Sigmoid colon (tissue), 7 donors: ENCODE measurements around the gene NOTCH3. TPM values are rescaled to one million over a fixed set of nuclear protein-coding genes. Genes with fewer than 3 reads are reported as not detected.
A peak's percentile ranks its signal among the peaks of the same experiment; 100 is the strongest.

Experiments used
- DNase-seq: peaks from one replicate; pipeline ENCODE4 v3.0.0-alpha.2; 2019
- H3K27ac ChIP-seq, 4 donors: fragments of 200-600 bp; sonication (generic); one replicate each; pipeline ENCODE4 v1.5.1; 2016 to 2019; ENCODE audit warnings: mild to moderate bottlenecking in 1 of 4
- H3K27me3 ChIP-seq, 3 donors: fragments of 200-600 bp; sonication (generic); one replicate each; pipeline ENCODE4 v1.5.1; 2019; ENCODE audit warnings: mild to moderate bottlenecking in 1 of 3
- H3K36me3 ChIP-seq, 4 donors: fragments of 200-600 bp; sonication (generic); one replicate each; pipeline ENCODE4 v1.5.1; 2016 to 2019
- H3K4me1 ChIP-seq, 4 donors: fragments of 200-600 bp; sonication (generic); one replicate each; pipeline ENCODE4 v1.5.1; 2017 to 2019
- H3K4me3 ChIP-seq, 4 donors: fragments of 200-600 bp; sonication (generic); one replicate each; pipeline ENCODE4 v1.5.1; 2017 to 2019; ENCODE audit warnings: mild to moderate bottlenecking in 2 of 4, moderate library complexity in 1 of 4
- H3K9me3 ChIP-seq, 4 donors: fragments of 200-600 bp in 3 of 4; sonication (generic) in 3 of 4; one replicate each; pipeline versions ENCODE4 v1.5.1 to v1.6.1; 2013 to 2019
- EP300 ChIP-seq, 4 donors: sonication (generic); formaldehyde crosslinking; IDR thresholded peaks; one replicate each; pipeline ENCODE4 v1.6.1; 2017; ENCODE audit warnings: antibody characterized with exemption in 4 of 4
- POLR2A ChIP-seq, 2 donors: fragments of 450-650 bp; IDR thresholded peaks; one replicate each; pipeline ENCODE4 v1.6.1; 2016; ENCODE audit warnings: antibody characterized with exemption in 2 of 2, mild to moderate bottlenecking in 2 of 2, moderate library complexity in 2 of 2
- POLR2AphosphoS5 ChIP-seq, 4 donors: sonication (generic); formaldehyde crosslinking; IDR thresholded peaks; one replicate each; pipeline ENCODE4 v1.6.1; 2017; ENCODE audit warnings: antibody characterized with exemption in 4 of 4
- WGBS, 2 donors: extraction: QIAGEN DNeasy Blood & Tissue Kit; methylation state at CpG; one replicate each; pipeline ENCODE4 v1.1.7; 2013; 5-methylcytosine and 5-hydroxymethylcytosine counted together
- intact Hi-C: fragments of 100-400 bp; cut with DNase I; formaldehyde crosslinking; loops from one replicate; pipeline ENCODE4 v1.15.1; 2023
- polyA plus RNA-seq, 3 donors: library from polyadenylated mRNA; stranded (reverse); fragments of 200-250 nt; gene quantifications; one replicate each; pipeline ENCODE4 v1.2.3, GENCODE V29; 2013
- total RNA-seq, 4 donors: library from RNA; depleted of rRNA; stranded (reverse); fragments of >200 nt; gene quantifications; one replicate each; pipeline ENCODE4 v1.1.0, GENCODE V29; 2016
- TF ChIP-seq, protein P1 (sequence below), 4 experiments: fragments of 450-650 bp in 3 of 4; fragments of 200-600 bp in 1 of 4; IDR thresholded peaks; one replicate each; pipeline ENCODE4 v1.5.1; 2016 to 2019; ENCODE audit warnings: antibody characterized with exemption in 4 of 4, mild to moderate bottlenecking in 3 of 4, moderate library complexity in 2 of 4
- donor health status: healthy with polysubstance abuse.
- donor health status: Bipolar disorder and iron deficiency.
- donor health status: healthy.

The NOTCH3 gene
- total and polyA plus RNA-seq, 7 donors: under 0.01 to 15.0 (median 3.9) TPM

DNA sequence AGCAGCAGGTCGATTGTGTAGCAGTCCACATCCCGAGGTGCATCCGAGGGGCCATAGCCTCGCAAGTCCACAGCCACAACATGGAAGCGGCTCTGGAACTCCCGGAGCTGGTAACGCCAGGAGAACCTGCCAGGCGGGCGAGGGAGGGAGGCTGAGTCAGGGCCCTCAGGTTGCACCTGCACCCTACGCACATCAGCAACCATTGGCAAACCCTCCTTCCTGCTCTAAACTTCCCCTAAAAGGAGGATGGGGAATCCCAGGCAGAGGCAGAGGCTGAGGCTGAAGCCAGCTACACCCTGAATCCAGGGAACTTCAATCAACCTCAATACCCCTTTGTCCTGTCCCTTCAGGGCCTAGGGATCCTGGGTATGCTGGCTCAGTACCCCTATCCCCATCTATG is 30.5 kb upstream of the NOTCH3 start:
- H3K4me1 ChIP-seq: peaks cover 0 to 23% (median 21%) of the 10 kb centered on the region in 4 donors
- peaks cover 12 to 31% (median 28%) of the 10 kb centered on the region in 3 donors for H3K27me3 ChIP-seq
- H3K36me3 ChIP-seq: peaks cover under 1 to 10% (median 5%) of the 10 kb centered on the region in 4 donors
- H3K9me3 ChIP-seq: no peaks in the 10 kb centered on the region
- no peak for DNase-seq
- WGBS, 2 donors: 81 to 88% methylated on average over 10 of the region's 10 CpGs
- no peak overlapping the region for H3K27ac ChIP-seq
- intact Hi-C loops: no loop called here
- TF ChIP-seq EP300 (IDR thresholded peaks at IDR 0.05): no peak
- TF ChIP-seq POLR2A (IDR thresholded peaks at IDR 0.05): no peak
- TF ChIP-seq, protein P1, sequence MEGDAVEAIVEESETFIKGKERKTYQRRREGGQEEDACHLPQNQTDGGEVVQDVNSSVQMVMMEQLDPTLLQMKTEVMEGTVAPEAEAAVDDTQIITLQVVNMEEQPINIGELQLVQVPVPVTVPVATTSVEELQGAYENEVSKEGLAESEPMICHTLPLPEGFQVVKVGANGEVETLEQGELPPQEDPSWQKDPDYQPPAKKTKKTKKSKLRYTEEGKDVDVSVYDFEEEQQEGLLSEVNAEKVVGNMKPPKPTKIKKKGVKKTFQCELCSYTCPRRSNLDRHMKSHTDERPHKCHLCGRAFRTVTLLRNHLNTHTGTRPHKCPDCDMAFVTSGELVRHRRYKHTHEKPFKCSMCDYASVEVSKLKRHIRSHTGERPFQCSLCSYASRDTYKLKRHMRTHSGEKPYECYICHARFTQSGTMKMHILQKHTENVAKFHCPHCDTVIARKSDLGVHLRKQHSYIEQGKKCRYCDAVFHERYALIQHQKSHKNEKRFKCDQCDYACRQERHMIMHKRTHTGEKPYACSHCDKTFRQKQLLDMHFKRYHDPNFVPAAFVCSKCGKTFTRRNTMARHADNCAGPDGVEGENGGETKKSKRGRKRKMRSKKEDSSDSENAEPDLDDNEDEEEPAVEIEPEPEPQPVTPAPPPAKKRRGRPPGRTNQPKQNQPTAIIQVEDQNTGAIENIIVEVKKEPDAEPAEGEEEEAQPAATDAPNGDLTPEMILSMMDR (IDR thresholded peaks at IDR 0.05): no peak
- TF ChIP-seq POLR2AphosphoS5 (IDR thresholded peaks at IDR 0.05): no peak
- no peak overlapping the region for H3K4me3 ChIP-seq

DNA sequence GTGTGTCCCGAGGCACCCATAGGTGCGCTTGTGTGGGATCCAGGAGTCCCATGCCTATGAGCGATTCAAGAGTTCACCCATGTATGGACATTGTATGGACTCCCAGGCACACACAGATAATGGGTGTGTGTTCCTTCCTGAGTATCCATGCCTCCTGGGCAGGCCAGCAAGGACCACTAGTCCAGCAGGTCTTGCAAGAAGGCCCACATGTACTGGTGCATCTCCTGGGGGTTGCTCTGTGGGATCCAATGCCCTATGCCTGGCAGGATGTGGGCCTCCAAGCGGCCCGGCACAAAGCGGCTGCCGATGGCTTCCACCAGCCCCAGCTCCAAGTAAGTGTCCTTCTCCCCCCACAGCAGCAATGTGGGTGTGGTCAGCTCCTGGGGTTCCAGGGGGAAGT is 26.5 kb upstream of the NOTCH3 start:
- intact Hi-C loops: no loop called here
- no peak for TF ChIP-seq POLR2AphosphoS5 (IDR thresholded peaks at IDR 0.05)
- no peak for TF ChIP-seq EP300 (IDR thresholded peaks at IDR 0.05)
- TF ChIP-seq, protein P1 (IDR thresholded peaks at IDR 0.05): no peak
- TF ChIP-seq POLR2A (IDR thresholded peaks at IDR 0.05): no peak
- H3K27me3 ChIP-seq: peaks cover 7 to 25% (median 20%) of the 10 kb centered on the region in 3 donors

DNA sequence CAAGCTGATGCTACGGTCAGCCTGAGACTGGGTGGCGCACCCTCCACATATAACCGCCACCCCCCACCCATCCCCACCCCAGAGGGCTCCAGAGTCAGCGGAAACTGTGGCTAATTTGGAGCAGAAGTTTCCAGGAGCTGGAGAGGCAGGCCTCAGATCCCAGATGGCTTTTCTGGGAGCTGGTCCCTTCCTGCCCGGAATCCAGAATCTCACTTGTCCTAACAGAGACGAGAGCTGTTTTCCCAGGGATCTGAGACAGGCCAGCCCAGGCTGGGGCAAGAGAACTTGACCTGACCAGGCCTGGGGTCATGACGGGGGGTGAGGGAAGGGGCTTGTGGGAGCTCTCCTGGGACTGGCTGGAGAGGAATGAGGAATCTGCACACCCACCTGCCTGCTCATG is 25.0 kb upstream of the NOTCH3 start:
- H3K36me3 ChIP-seq: no peaks in the 10 kb centered on the region
- H3K27me3 ChIP-seq: peaks cover 0 to 10% (median 6%) of the 10 kb centered on the region in 3 donors
- WGBS, 2 donors: 85 to 89% methylated on average over 7 of the region's 7 CpGs
- no peak for DNase-seq
- peaks cover 0 to 14% (median 10%) of the 10 kb centered on the region in 4 donors for H3K4me1 ChIP-seq
- H3K4me3 ChIP-seq: no peak overlapping the region
- TF ChIP-seq EP300 (IDR thresholded peaks at IDR 0.05) (no peak), POLR2AphosphoS5 (IDR thresholded peaks at IDR 0.05) (no peak)
- no peaks in the 10 kb centered on the region for H3K9me3 ChIP-seq
- intact Hi-C loops: no loop called here
- no peak overlapping the region for H3K27ac ChIP-seq

More for the DNA sequence above, 26.5 kb upstream of the NOTCH3 start:
- WGBS, 2 donors: 94% methylated on average over 7 of the region's 7 CpGs
- H3K4me1 ChIP-seq: peaks cover 0 to 21% (median 18%) of the 10 kb centered on the region in 4 donors
- DNase-seq: no peak
- H3K9me3 ChIP-seq: no peaks in the 10 kb centered on the region
- no peak overlapping the region for H3K27ac ChIP-seq
- H3K4me3 ChIP-seq: no peak overlapping the region
- no peaks in the 10 kb centered on the region for H3K36me3 ChIP-seq

DNA sequence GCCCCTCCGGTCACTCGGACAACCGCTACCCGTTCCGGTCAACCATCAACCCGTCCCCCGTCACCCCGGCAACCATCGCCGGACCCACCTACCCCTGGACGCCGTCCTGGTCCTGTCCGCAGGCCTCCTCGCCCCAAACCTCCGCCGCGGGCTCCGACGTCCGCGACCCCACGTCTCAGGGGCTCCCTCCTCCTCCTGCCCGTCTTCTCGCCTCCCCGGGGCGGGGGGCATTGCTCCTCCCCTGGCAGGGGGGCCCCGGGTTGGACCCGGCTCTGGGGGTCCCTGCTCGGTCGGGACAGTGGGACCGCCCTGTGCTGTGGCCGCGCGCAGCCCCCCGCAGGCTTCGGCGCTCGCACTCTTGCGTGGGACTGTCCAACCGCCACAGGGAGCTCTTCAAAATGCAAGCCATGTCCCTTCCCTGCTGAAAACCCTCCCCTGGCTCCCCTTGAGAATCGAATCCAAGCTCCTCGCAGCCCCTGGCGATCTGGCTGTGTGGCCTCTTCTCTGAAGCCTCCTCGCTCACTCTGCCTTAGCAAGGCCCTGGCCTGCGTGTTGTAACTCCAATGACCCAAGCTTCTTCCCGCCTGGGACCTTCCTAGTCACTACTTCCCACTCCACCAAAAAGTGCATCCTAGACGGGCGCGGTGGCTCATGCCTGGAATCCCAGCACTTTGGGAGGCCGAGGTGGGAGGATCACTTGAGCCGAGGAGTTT is 23.0 kb upstream of the NOTCH3 start:
- 14 to 22% methylated on average over 51 of the region's 51 CpGs for WGBS, 2 donors
- TF ChIP-seq POLR2A (IDR thresholded peaks at IDR 0.05) (no peak), EP300 (IDR thresholded peaks at IDR 0.05) (no peak), POLR2AphosphoS5 (IDR thresholded peaks at IDR 0.05) (no peak)
- TF ChIP-seq, protein P1 (IDR thresholded peaks at IDR 0.05): no peak
- Histone ChIP-seq H3K27me3 (no peaks in the 10 kb centered on the region), H3K27ac (peak overlapping the region; percentile 44 to 70 (median 60)), H3K9me3 (no peaks in the 10 kb centered on the region), H3K4me1 (peaks cover 0 to 14% (median 10%) of the 10 kb centered on the region in 4 donors), H3K36me3 (no peaks in the 10 kb centered on the region), H3K4me3 (peak overlapping the region; percentile 60 to 71 (median 66))
- intact Hi-C loops: no loop called here
- no peak for DNase-seq

DNA sequence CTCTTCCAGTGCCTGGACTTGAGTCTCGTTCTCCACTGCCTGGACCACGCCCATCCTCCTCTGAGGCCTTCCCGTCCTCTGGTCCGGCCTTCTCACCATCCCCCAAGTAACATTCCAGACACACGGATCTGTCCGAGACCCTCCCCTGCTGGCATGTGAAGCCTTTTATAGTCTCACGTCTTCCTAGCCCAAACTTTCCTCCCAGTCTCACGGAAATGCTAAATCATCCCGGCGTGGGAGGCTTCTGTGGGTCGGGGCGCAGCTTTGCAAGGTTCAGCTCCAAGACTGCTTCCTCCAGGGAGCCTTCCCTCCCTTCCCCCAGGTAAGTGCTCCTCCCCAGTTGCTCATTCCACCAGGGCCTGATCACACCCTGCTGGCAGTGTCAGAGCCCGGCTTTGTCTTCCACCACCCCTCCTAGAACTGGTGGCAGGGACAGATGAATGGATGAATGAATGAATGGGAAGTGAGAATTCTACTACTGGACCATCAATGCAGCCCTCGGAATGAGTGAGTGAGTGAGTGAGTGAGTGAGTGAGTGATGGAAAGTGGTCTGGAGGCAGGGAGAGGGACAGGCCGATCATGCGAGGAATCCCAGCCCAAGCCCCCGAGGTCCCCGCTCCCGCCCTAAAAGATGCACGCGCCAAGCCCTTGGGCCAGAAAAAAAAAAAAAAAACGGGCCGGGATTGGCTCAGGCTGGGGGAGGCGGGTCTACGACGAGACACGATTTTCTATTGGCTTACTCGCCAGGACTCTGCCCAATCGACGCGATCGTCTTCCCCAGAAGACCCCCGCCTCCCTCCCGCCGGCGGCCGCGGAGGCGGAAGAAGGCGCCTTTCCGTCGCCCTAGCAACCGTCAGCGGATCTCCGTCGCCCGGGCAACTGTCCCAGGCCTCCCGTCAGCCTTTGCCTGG is 22.2 kb upstream of the NOTCH3 start:
- H3K36me3 ChIP-seq: no peaks in the 10 kb centered on the region
- peak in 2 of 4 donors; percentile 9 to 41 for TF ChIP-seq POLR2AphosphoS5 (IDR thresholded peaks at IDR 0.05)
- TF ChIP-seq, protein P1 (IDR thresholded peaks at IDR 0.05): no peak
- no peak for TF ChIP-seq POLR2A (IDR thresholded peaks at IDR 0.05)
- peaks cover 0 to 14% (median 10%) of the 10 kb centered on the region in 4 donors for H3K4me1 ChIP-seq
- DNase-seq: peak; percentile 96
- intact Hi-C loops: no loop called here
- H3K27ac ChIP-seq: peak overlapping the region; percentile 44 to 70 (median 60)
- H3K4me3 ChIP-seq: peak overlapping the region; percentile 60 to 71 (median 66)
- H3K27me3 ChIP-seq: no peaks in the 10 kb centered on the region
- 2% methylated on average over 48 of the region's 48 CpGs for WGBS, 2 donors
- no peaks in the 10 kb centered on the region for H3K9me3 ChIP-seq
